Measurements from ENCODE around the gene MYH15.

The MYH15 gene

GRCh38 chr3:108479224-108479623 is 31.2 kb downstream of the MYH15 start:
- DNase-seq (ENCODE audit: low read depth, low spot score): no peak
- H3K4me3 ChIP-seq (ENCODE audit: low read length): no peak overlapping the region

- H3K4me3 ChIP-seq (ENCODE audit: low read length): no peak overlapping the region
- peak; percentile 55 for DNase-seq (ENCODE audit: low read depth, low spot score)
Observed at GRCh38 chr3:108477511-108478147, 32.8 kb downstream of the MYH15 start.

GRCh38 chr3:108475220-108475782 is 35.1 kb downstream of the MYH15 start:
- DNase-seq (ENCODE audit: low read depth, low spot score): no peak
- no peak overlapping the region for H3K4me3 ChIP-seq (ENCODE audit: low read length)

- H3K4me3 ChIP-seq (ENCODE audit: low read length): no peak overlapping the region
- no peak for DNase-seq (ENCODE audit: low read depth, low spot score)
Observed at GRCh38 chr3:108474581-108474980, 35.8 kb downstream of the MYH15 start.

GRCh38 chr3:108473711-108474110 is 36.7 kb downstream of the MYH15 start:
- no peak overlapping the region for H3K4me3 ChIP-seq (ENCODE audit: low read length)
- DNase-seq (ENCODE audit: low read depth, low spot score): no peak

GRCh38 chr3:108472001-108472591 is 38.3 kb downstream of the MYH15 start:
- no peak for DNase-seq (ENCODE audit: low read depth, low spot score)
- no peak overlapping the region for H3K4me3 ChIP-seq (ENCODE audit: low read length)

GRCh38 chr3:108471426-108471825 is 39.0 kb downstream of the MYH15 start:
- DNase-seq (ENCODE audit: low read depth, low spot score): no peak
- H3K4me3 ChIP-seq (ENCODE audit: low read length): no peak overlapping the region

GRCh38 chr3:108469126-108469525 is 41.3 kb downstream of the MYH15 start:
- H3K4me3 ChIP-seq (ENCODE audit: low read length): no peak overlapping the region
- no peak for DNase-seq (ENCODE audit: low read depth, low spot score)

GRCh38 chr3:108468577-108468976 is 41.8 kb downstream of the MYH15 start:
- H3K4me3 ChIP-seq (ENCODE audit: low read length): no peak overlapping the region

GRCh38 chr3:108462899-108463298 is 47.5 kb downstream of the MYH15 start:
- no peak for DNase-seq (ENCODE audit: low read depth, low spot score)
- H3K4me3 ChIP-seq (ENCODE audit: low read length): no peak overlapping the region

More at GRCh38 chr3:108468577-108468976, 41.8 kb downstream of the MYH15 start:
- no peak for DNase-seq (ENCODE audit: low read depth, low spot score)

- H3K4me3 ChIP-seq (ENCODE audit: low read length): no peak overlapping the region
- no peak for DNase-seq (ENCODE audit: low read depth, low spot score)
Observed at GRCh38 chr3:108461661-108462111, 48.7 kb downstream of the MYH15 start.

- no peak overlapping the region for H3K4me3 ChIP-seq (ENCODE audit: low read length)
- no peak for DNase-seq (ENCODE audit: low read depth, low spot score)
Observed at GRCh38 chr3:108459225-108459624, 51.2 kb downstream of the MYH15 start.

GRCh38 chr3:108455212-108455705 is 55.1 kb downstream of the MYH15 start:
- H3K4me3 ChIP-seq (ENCODE audit: low read length): no peak overlapping the region
- DNase-seq (ENCODE audit: low read depth, low spot score): no peak

GRCh38 chr3:108453565-108453964 is 56.8 kb downstream of the MYH15 start:
- no peak overlapping the region for H3K4me3 ChIP-seq (ENCODE audit: low read length)
- no peak for DNase-seq (ENCODE audit: low read depth, low spot score)

GRCh38 chr3:108450444-108450843 is 60.0 kb downstream of the MYH15 start:
- H3K4me3 ChIP-seq (ENCODE audit: low read length): no peak overlapping the region
- DNase-seq (ENCODE audit: low read depth, low spot score): no peak

- H3K4me3 ChIP-seq (ENCODE audit: low read length): no peak overlapping the region
- no peak for DNase-seq (ENCODE audit: low read depth, low spot score)
Observed at GRCh38 chr3:108448593-108448992, 61.8 kb downstream of the MYH15 start.

- H3K4me3 ChIP-seq (ENCODE audit: low read length): no peak overlapping the region
- no peak for DNase-seq (ENCODE audit: low read depth, low spot score)
Observed at GRCh38 chr3:108447096-108447847, 63.1 kb downstream of the MYH15 start.

- no peak for DNase-seq (ENCODE audit: low read depth, low spot score)
- no peak overlapping the region for H3K4me3 ChIP-seq (ENCODE audit: low read length)
Observed at GRCh38 chr3:108442281-108442680, 68.1 kb downstream of the MYH15 start.

GRCh38 chr3:108441518-108441917 is 68.9 kb downstream of the MYH15 start:
- H3K4me3 ChIP-seq (ENCODE audit: low read length): no peak overlapping the region
- no peak for DNase-seq (ENCODE audit: low read depth, low spot score)

GRCh38 chr3:108441071-108441507 is 69.3 kb downstream of the MYH15 start:
- no peak overlapping the region for H3K4me3 ChIP-seq (ENCODE audit: low read length)
- no peak for DNase-seq (ENCODE audit: low read depth, low spot score)

Measured in Jurkat, Clone E6-1 (cell line).